HG02610 (cell line): ENCODE data around the gene PNP.
"Not testable (repeated sequence)": the region's sequence is repeated elsewhere in the genome, so short reads cannot be mapped to it uniquely, and the experiment has no call there.

Experiments used
- ATAC-seq: cut with Tn5 transposase; IDR thresholded peaks from one replicate; pipeline ENCODE4 v1.9.1; 2021; ENCODE audit warnings: mild to moderate bottlenecking, moderate library complexity; ENCODE audit not compliant: unreplicated experiment

PNP gene

GRCh38 chr14:20489093-20489994 is 20.1 kb downstream of the PNP start:
- ATAC-seq = peak; percentile 71

- no peak for ATAC-seq
These were observed 21.4 kb downstream of the PNP start for GRCh38 chr14:20490563-20490962.

- ATAC-seq = no peak
These were observed 23.3 kb downstream of the PNP start for GRCh38 chr14:20492486-20492885.

- no peak for ATAC-seq
These were observed 24.4 kb downstream of the PNP start for GRCh38 chr14:20493634-20494033.

GRCh38 chr14:20494935-20495766 is 25.9 kb downstream of the PNP start:
- no peak for ATAC-seq

- ATAC-seq = no peak
These were observed 29.4 kb downstream of the PNP start for GRCh38 chr14:20498622-20499021.

- no peak for ATAC-seq
These were observed 29.9 kb downstream of the PNP start for GRCh38 chr14:20499108-20499507.

- no peak for ATAC-seq
These were observed 30.7 kb downstream of the PNP start for GRCh38 chr14:20499881-20500280.

GRCh38 chr14:20501346-20501745 is 32.1 kb downstream of the PNP start:
- ATAC-seq = no peak

- ATAC-seq = no peak
These were observed 34.7 kb downstream of the PNP start for GRCh38 chr14:20503898-20504297.

- ATAC-seq = not testable (repeated sequence)
These were observed 37.1 kb downstream of the PNP start for GRCh38 chr14:20506276-20506675.

GRCh38 chr14:20506752-20507151 is 37.5 kb downstream of the PNP start:
- ATAC-seq = not testable (repeated sequence)

- ATAC-seq = not testable (repeated sequence)
These were observed 38.3 kb downstream of the PNP start for GRCh38 chr14:20507537-20507936.

GRCh38 chr14:20508367-20508766 is 39.2 kb downstream of the PNP start:
- ATAC-seq = no peak

GRCh38 chr14:20512177-20512905 is 43.1 kb downstream of the PNP start:
- ATAC-seq = no peak

GRCh38 chr14:20515846-20516245 is 46.6 kb downstream of the PNP start:
- no peak for ATAC-seq

GRCh38 chr14:20516921-20517320 is 47.7 kb downstream of the PNP start:
- ATAC-seq = no peak

GRCh38 chr14:20522332-20522731 is 53.1 kb downstream of the PNP start:
- no peak for ATAC-seq

GRCh38 chr14:20524027-20524426 is 54.8 kb downstream of the PNP start:
- no peak for ATAC-seq
